NT2/D1 (cell line): ENCODE measurements around the gene ACTMAP.

Experiments used
- YY1 ChIP-seq: IDR thresholded peaks from 2 replicates; pipeline ENCODE4 v1.6.1; 2011; ENCODE audit not compliant: insufficient read length, insufficient read depth
- ZNF274 ChIP-seq: IDR thresholded peaks from 2 replicates; pipeline ENCODE4 v1.6.1; 2011; ENCODE audit warnings: mild to moderate bottlenecking, low read depth, low read length

DNA sequence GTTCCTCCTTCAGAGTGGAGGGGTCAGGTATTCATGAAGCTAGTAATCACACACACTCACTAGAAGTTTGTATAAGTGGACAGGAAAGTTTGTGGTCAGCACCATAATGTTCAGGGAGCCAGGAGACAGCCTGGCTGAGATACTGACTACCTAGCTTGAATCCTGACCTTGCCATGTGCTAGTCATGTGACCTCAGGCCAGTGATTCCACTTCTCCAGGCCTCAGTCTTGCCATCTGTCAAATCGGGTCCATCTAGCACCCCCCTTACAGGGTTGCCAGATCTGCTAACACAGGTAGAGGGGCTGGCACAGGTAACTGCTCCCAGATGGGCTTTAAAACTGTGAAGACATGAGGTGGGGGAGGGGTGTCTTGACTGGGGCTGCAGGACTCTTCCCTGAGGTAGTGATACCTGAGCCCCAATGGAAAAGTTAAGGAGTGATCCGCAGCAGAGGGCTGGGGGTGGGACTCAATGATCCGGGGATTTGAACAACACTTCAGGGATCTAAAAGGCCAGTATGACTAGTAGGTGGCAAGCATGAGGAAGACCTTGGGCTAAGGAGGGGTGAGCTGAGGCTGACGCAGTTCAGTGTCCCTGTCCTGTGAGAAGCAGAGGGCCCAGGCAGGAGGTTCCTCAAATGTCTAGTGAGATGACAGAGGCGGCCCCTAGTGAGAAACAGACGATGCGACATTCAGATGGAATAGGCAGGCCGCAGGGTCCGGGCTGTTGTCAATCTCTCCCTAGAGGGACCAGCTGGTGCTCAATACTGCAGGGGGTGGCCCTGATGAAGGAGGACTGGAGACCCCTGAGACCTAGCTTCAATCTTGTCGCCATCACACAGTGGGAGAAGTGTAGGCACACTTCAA, 8.5 kb downstream of the ACTMAP start:
- TF ChIP-seq ZNF274 (no peak), YY1 (no peak)
